K562 (cell line): ENCODE results near the gene EIF2S1. TPM values are rescaled to one million over a fixed set of nuclear protein-coding genes. Genes with fewer than 3 reads are reported as not detected.

Experiments
- ASH1L ChIP-seq: fragments of 450-650 bp; IDR thresholded peaks from 2 replicates; pipeline ENCODE4 v1.6.1; 2018; ENCODE audit warnings: borderline replicate concordance, mild to moderate bottlenecking, low read depth; ENCODE audit not compliant: partially characterized antibody
- CREB3L1 ChIP-seq: fragments of 450-650 bp; IDR thresholded peaks from 2 replicates; pipeline ENCODE4 v1.6.1; 2014; ENCODE audit warnings: low read depth, mild to moderate bottlenecking, moderate library complexity, borderline replicate concordance
- DACH1 ChIP-seq: fragments of 450-650 bp; IDR thresholded peaks from 2 replicates; pipeline ENCODE4 v1.6.1; 2018; ENCODE audit not compliant: partially characterized antibody
- MEF2D ChIP-seq: conservative IDR thresholded peaks from 2 replicates; pipeline ENCODE4 v1.6.1; 2016; ENCODE audit warnings: low read depth, missing genetic modification characterization, missing compliant biosample characterization
- MNT ChIP-seq, 2 experiments: fragments of 450-650 bp; conservative IDR thresholded peaks; 2 replicates each; pipeline ENCODE4 v1.6.1; 2017; ENCODE audit warnings: mild to moderate bottlenecking in 2 of 2, moderate library complexity in 2 of 2
- NONO ChIP-seq, 2 experiments: fragments of 200-400 bp in 1 of 2; fragments of 450-650 bp in 1 of 2; formaldehyde crosslinking in 1 of 2; IDR thresholded peaks; 2 replicates each; pipeline ENCODE4 v1.6.1; 2017; ENCODE audit warnings: low read depth in 2 of 2, mild to moderate bottlenecking in 2 of 2, moderate library complexity in 2 of 2, low read length in 1 of 2
- ZNF23 ChIP-seq: fragments of 250-450 bp; sonication (Bioruptor Pico); IDR thresholded peaks from 2 replicates; pipeline ENCODE4 v1.4.0; 2020; ENCODE audit warnings: mild to moderate bottlenecking
- ZZZ3 ChIP-seq: fragments of 450-650 bp; IDR thresholded peaks from 2 replicates; pipeline ENCODE4 v1.6.1; 2016; ENCODE audit warnings: antibody characterized with exemption, mild to moderate bottlenecking, moderate library complexity
- polyA plus RNA-seq, 8 experiments: library from polyadenylated mRNA; depleted of rRNA in 4 of 8; stranded (reverse) in 5 of 8; unstranded in 3 of 8; fragments of >200 nt; fragmentation: Nextera tagmentation in 2 of 8; fragmentation: Illumina TruSeq in 1 of 8; extraction: Ambion mirVana in 2 of 8; extraction: Trizol in 1 of 8; gene quantifications; 2 replicates each; pipeline versions ENCODE4 v1.2.1 to v1.2.3, GENCODE V29; 2011 to 2014; ENCODE audit warnings: inconsistent platforms in 1 of 8, missing spikeins in 1 of 8
- total RNA-seq, 7 experiments: library from RNA; depleted of rRNA in 6 of 7; stranded (reverse); fragments of >200 nt in 6 of 7; fragmentation: Illumina TruSeq in 2 of 7; extraction: Trizol in 2 of 7; gene quantifications; 2 replicates each; pipeline versions ENCODE4 v1.2.1 to v1.2.3, GENCODE V29; 2011 to 2021; ENCODE audit warnings: low replicate concordance in 1 of 7
- TF ChIP-seq, protein P1 (sequence below): fragments of 450-650 bp; IDR thresholded peaks from 2 replicates; pipeline ENCODE4 v1.6.1; 2016; ENCODE audit warnings: antibody characterized with exemption
- TF ChIP-seq, protein P2 (sequence below): fragments of 250-450 bp; sonication (Bioruptor Pico); IDR thresholded peaks from 2 replicates; pipeline ENCODE4 v1.8.0; 2022; ENCODE audit warnings: inconsistent platforms, mild to moderate bottlenecking, moderate library complexity, borderline replicate concordance
- TF ChIP-seq, protein P3 (sequence below): IDR thresholded peaks from 2 replicates; pipeline ENCODE4 v1.6.1; 2012; ENCODE audit warnings: low read depth, low read length, improper control_type of control experiment, borderline replicate concordance

EIF2S1 gene
- total and polyA plus RNA-seq, 9 of the 15 experiments (the other 6 are each of a cell fraction or from before 2014, with no cell fraction given), result 216 to 1,018 (median 332) TPM

- TF ChIP-seq, protein P1, sequence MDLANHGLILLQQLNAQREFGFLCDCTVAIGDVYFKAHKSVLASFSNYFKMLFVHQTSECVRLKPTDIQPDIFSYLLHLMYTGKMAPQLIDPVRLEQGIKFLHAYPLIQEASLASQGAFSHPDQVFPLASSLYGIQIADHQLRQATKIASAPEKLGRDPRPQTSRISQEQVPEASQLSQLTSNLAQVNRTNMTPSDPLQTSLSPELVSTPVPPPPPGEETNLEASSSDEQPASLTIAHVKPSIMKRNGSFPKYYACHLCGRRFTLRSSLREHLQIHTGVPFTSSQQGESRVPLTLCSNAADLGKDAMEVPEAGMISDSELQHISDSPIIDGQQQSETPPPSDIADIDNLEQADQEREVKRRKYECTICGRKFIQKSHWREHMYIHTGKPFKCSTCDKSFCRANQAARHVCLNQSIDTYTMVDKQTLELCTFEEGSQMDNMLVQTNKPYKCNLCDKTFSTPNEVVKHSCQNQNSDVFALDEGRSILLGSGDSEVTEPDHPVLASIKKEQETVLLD, result peak; percentile 90
- TF ChIP-seq, protein P2, sequence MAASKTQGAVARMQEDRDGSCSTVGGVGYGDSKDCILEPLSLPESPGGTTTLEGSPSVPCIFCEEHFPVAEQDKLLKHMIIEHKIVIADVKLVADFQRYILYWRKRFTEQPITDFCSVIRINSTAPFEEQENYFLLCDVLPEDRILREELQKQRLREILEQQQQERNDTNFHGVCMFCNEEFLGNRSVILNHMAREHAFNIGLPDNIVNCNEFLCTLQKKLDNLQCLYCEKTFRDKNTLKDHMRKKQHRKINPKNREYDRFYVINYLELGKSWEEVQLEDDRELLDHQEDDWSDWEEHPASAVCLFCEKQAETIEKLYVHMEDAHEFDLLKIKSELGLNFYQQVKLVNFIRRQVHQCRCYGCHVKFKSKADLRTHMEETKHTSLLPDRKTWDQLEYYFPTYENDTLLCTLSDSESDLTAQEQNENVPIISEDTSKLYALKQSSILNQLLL (CRISPR knock-in tag), result no peak
- 0 out of 2 replicates have a peak, but pooled peaks have one; percentile 47 for TF ChIP-seq MEF2D (tag)
- no peak for TF ChIP-seq ZNF23 (CRISPR knock-in tag)
- TF ChIP-seq ZZZ3, result peak; percentile 67
- TF ChIP-seq CREB3L1, result peak; percentile 80; the same call in 1 of the 2 replicates
- TF ChIP-seq MNT (conservative IDR thresholded peaks at IDR 0.05), result peak; percentile 96 to 97
- peak; percentile 96 for TF ChIP-seq DACH1
- TF ChIP-seq ASH1L, result no peak
- TF ChIP-seq, protein P3, sequence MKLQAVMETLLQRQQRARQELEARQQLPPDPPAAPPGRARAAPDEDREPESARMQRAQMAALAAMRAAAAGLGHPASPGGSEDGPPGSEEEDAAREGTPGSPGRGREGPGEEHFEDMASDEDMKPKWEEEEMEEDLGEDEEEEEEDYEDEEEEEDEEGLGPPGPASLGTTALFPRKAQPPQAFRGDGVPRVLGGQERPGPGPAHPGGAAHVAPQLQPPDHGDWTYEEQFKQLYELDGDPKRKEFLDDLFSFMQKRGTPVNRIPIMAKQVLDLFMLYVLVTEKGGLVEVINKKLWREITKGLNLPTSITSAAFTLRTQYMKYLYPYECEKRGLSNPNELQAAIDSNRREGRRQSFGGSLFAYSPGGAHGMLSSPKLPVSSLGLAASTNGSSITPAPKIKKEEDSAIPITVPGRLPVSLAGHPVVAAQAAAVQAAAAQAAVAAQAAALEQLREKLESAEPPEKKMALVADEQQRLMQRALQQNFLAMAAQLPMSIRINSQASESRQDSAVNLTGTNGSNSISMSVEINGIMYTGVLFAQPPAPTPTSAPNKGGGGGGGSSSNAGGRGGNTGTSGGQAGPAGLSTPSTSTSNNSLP, result no peak
- no peak for TF ChIP-seq NONO (IDR thresholded peaks at IDR 0.05; ENCODE audit: low read depth in 2 of 2, low read length in 1 of 2)
These were observed at the start of gene EIF2S1, which contains the start of gene ATP6V1D (continued) for GRCh38 chr14:67359775-67360469.
